Neuronal stem cell (in vitro differentiated cells): ENCODE results near the gene TDRD1.
A peak's percentile ranks its signal among the peaks of the same experiment; 100 is the strongest.

Experiments
- DNase-seq: peaks from one replicate; pipeline ENCODE4 v3.0.0-alpha.2; 2013; ENCODE audit warnings: low spot score
- H2AFZ ChIP-seq: one replicate; pipeline ENCODE4 v1.6.1; 2013; ENCODE audit warnings: mild to moderate bottlenecking, low read length, inconsistent platforms
- H2AK5ac ChIP-seq: 2 replicates; pipeline ENCODE4 v1.6.1; 2013; ENCODE audit warnings: low read depth, mild to moderate bottlenecking, inconsistent platforms, low read length, moderate library complexity, mixed read lengths
- H2BK120ac ChIP-seq: 2 replicates; pipeline ENCODE4 v1.6.1; 2013; ENCODE audit warnings: low read depth, mild to moderate bottlenecking, inconsistent platforms, low read length, moderate library complexity, mixed read lengths
- H2BK12ac ChIP-seq: one replicate; pipeline ENCODE4 v1.6.1; 2013; ENCODE audit warnings: low read length, inconsistent platforms
- H2BK15ac ChIP-seq: 2 replicates; pipeline ENCODE4 v1.6.1; 2013; ENCODE audit warnings: mild to moderate bottlenecking, low read length, inconsistent platforms, mixed read lengths
- H2BK5ac ChIP-seq: one replicate; pipeline ENCODE4 v1.6.1; 2013; ENCODE audit warnings: inconsistent platforms, mild to moderate bottlenecking, low read length, moderate library complexity
- H3K14ac ChIP-seq: one replicate; pipeline ENCODE4 v1.6.1; 2013; ENCODE audit warnings: low read length, inconsistent platforms
- H3K18ac ChIP-seq: 2 replicates; pipeline ENCODE4 v1.6.1; 2013; ENCODE audit warnings: low read length, inconsistent platforms
- H3K23ac ChIP-seq: 2 replicates; pipeline ENCODE4 v1.6.1; 2013; ENCODE audit warnings: low read depth, mild to moderate bottlenecking, mixed read lengths, low read length, inconsistent platforms; ENCODE audit not compliant: poor library complexity
- H3K27ac ChIP-seq: replicated peaks from 3 replicates; pipeline ENCODE4 v1.5.1; 2013; ENCODE audit warnings: low read length, inconsistent platforms
- H3K27me3 ChIP-seq, 3 experiments: 2 replicates each; pipeline ENCODE4 v1.6.1; 2013; ENCODE audit warnings: low read length in 3 of 3, mild to moderate bottlenecking in 2 of 3, inconsistent platforms in 1 of 3, low read depth in 1 of 3, mixed read lengths in 1 of 3, moderate library complexity in 1 of 3; ENCODE audit not compliant: control insufficient read depth in 3 of 3, insufficient read depth in 3 of 3
- H3K36me3 ChIP-seq, 2 donors: replicated peaks in 1 of 2; 2 replicates each; pipeline ENCODE4 v1.6.1; 2013; ENCODE audit warnings: low read length in 2 of 2; ENCODE audit not compliant: control insufficient read depth in 2 of 2, insufficient read depth in 2 of 2
- H3K4ac ChIP-seq: 2 replicates; pipeline ENCODE4 v1.6.1; 2013; ENCODE audit warnings: inconsistent platforms, mild to moderate bottlenecking, low read length, moderate library complexity
- H3K4me1 ChIP-seq, 2 donors: 1 replicate in 1 of 2; 2 replicates in 1 of 2; pipeline ENCODE4 v1.6.1; 2013; ENCODE audit warnings: low read length in 2 of 2, low read depth in 1 of 2; ENCODE audit not compliant: control insufficient read depth in 2 of 2, insufficient read depth in 1 of 2
- H3K4me2 ChIP-seq: one replicate; pipeline ENCODE4 v1.6.1; 2013; ENCODE audit warnings: mild to moderate bottlenecking, low read length, inconsistent platforms; ENCODE audit not compliant: insufficient read depth, poor library complexity, severe bottlenecking
- H3K4me3 ChIP-seq, 2 donors: 2 replicates each; pipeline ENCODE4 v1.5.1; 2013; ENCODE audit warnings: low read length in 2 of 2, mild to moderate bottlenecking in 2 of 2, inconsistent platforms in 1 of 2, moderate library complexity in 1 of 2
- H3K79me1 ChIP-seq: one replicate; pipeline ENCODE4 v1.6.1; 2013; ENCODE audit warnings: low read depth, mild to moderate bottlenecking, inconsistent platforms, low read length, moderate library complexity
- H3K9ac ChIP-seq: one replicate; pipeline ENCODE4 v1.6.1; 2013; ENCODE audit warnings: mild to moderate bottlenecking, low read depth, low read length, inconsistent platforms; ENCODE audit not compliant: poor library complexity
- H3K9me3 ChIP-seq, 2 donors: replicated peaks in 1 of 2; 2 replicates each; pipeline versions ENCODE3 to v1.6.1; 2013; ENCODE audit warnings: low read length in 2 of 2, mild to moderate bottlenecking in 2 of 2, inconsistent platforms in 1 of 2, low read depth in 1 of 2, mixed read lengths in 1 of 2, moderate library complexity in 1 of 2; ENCODE audit not compliant: control insufficient read depth in 2 of 2, insufficient read depth in 1 of 2
- H4K8ac ChIP-seq: one replicate; pipeline ENCODE4 v1.6.1; 2013; ENCODE audit warnings: low read depth, mild to moderate bottlenecking, inconsistent platforms, low read length, moderate library complexity
- H4K91ac ChIP-seq: one replicate; pipeline ENCODE4 v1.6.1; 2013; ENCODE audit warnings: low read length, low read depth, mild to moderate bottlenecking, inconsistent platforms; ENCODE audit not compliant: poor library complexity
- WGBS, 2 donors: extraction: QIAGEN DNeasy Blood & Tissue Kit; methylation state at CpG; one replicate each; pipeline ENCODE4 v1.1.7; 2013; ENCODE audit warnings: missing lambda C conversion rate in 2 of 2, mixed read lengths in 1 of 2; ENCODE audit not compliant: insufficient read length in 2 of 2, insufficient replicate concordance in 1 of 2; ENCODE audit errors: extremely low coverage in 2 of 2; 5-methylcytosine and 5-hydroxymethylcytosine counted together

Gene TDRD1

DNA sequence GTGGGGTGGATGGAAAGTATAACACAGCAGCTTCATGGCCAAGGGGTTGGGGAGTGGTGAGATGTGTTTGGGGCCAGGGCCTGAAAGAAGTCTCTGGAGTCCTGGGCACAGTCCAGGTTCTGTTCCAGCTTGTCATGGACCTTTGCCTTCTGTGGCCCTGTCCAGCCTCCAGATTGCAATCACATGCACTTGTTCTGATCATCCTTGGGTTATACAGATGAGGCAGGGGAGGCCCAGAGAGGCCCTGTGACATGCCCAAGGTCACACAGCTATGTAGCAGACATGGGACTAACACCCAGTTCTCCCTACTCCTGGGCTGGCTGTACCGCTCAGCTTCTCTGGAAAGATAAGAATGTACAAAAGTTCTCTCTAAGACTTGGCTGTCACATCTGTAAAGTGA is 71.6 kb downstream of the TDRD1 start:
- Histone ChIP-seq H2BK15ac (no peak overlapping the region), H3K23ac (no peak overlapping the region), H3K4me3 (no peak overlapping the region), H3K9ac (no peak overlapping the region), H4K8ac (no peak overlapping the region), H2BK120ac (no peak overlapping the region), H3K4me2 (no peak overlapping the region), H2BK12ac (no peak overlapping the region), H2BK5ac (peak overlapping the region; percentile 16), H3K9me3 (peaks cover 0 to 1% of the 10 kb centered on the region in 2 donors), H4K91ac (no peak overlapping the region), H3K14ac (no peak overlapping the region), H3K79me1 (no peaks in the 10 kb centered on the region), H2AK5ac (no peak overlapping the region), H3K27me3 (peaks cover 0 to 10% (median 0%) of the 10 kb centered on the region in 3 experiments), H3K36me3 (no peaks in the 10 kb centered on the region), H2AFZ (no peak overlapping the region), H3K4ac (no peak overlapping the region), H3K27ac (no peak overlapping the region), H3K4me1 (no peaks in the 10 kb centered on the region), H3K18ac (peak overlapping the region; percentile 21)
- no peak for DNase-seq
- no CpG with 5 or more reads among the region's 1 CpG for WGBS, 2 donors

DNA sequence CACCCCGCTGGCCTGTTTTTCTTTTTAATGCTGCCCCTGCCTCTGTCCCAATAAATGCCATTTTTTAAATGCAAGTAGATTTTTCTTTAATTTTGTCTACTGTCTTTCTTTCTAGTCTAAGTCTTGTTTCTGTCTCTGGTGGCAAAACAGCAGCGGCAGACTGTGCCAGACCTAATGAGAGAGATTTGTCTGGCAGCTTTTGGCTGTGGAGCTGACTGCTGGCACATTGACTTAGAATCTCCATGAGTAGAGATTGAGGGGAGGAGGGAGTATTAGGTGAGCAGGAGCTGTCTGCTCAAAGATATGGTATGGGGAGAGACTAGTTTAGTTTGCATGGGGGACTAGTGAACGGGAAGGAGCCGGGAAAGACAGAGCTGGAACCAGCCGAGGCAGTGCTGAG is 72.9 kb downstream of the TDRD1 start:
- H3K4me1 ChIP-seq, result no peaks in the 10 kb centered on the region
- no peak overlapping the region for H2BK15ac ChIP-seq
- H4K91ac ChIP-seq, result no peak overlapping the region
- no peak overlapping the region for H3K14ac ChIP-seq
- no peak overlapping the region for H3K4me2 ChIP-seq
- H3K18ac ChIP-seq, result no peak overlapping the region
- no peaks in the 10 kb centered on the region for H3K79me1 ChIP-seq
- no peak overlapping the region for H3K9ac ChIP-seq
- H3K23ac ChIP-seq, result no peak overlapping the region
- WGBS, 2 donors, result no CpG with 5 or more reads among the region's 5 CpGs
- no peak overlapping the region for H2BK5ac ChIP-seq
- H3K4ac ChIP-seq, result no peak overlapping the region
- no peak overlapping the region for H2AFZ ChIP-seq
- DNase-seq, result no peak
- no peak overlapping the region for H3K4me3 ChIP-seq
- peaks cover 0 to 5% (median 0%) of the 10 kb centered on the region in 3 experiments for H3K27me3 ChIP-seq
- H4K8ac ChIP-seq, result no peak overlapping the region
- H3K36me3 ChIP-seq, result no peaks in the 10 kb centered on the region
- no peak overlapping the region for H2AK5ac ChIP-seq
- H2BK12ac ChIP-seq, result no peak overlapping the region
- H3K9me3 ChIP-seq, result peaks cover 0 to 1% of the 10 kb centered on the region in 2 donors
- no peak overlapping the region for H3K27ac ChIP-seq
- no peak overlapping the region for H2BK120ac ChIP-seq

DNA sequence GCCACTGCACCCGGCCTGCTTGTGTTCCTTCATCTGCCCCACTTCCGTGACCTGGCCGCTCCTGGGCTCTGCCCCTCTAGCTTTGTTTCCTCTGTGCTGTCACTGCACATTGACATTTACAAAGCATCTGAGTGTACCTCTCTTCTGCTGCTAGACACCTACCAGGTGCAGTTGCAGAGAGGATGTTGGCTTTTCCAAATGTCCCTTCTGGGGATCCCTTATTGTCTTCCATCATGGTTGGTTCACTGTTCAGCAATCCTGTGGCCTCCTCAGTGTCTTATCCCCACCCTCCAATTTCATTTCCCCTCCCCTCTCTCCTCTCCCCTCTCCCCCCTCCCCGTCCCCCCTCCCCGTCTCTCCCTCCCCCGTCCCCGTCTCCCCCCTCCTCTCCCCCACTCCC is 73.7 kb downstream of the TDRD1 start:
- H3K4me3 ChIP-seq, result no peak overlapping the region

GRCh38 chr10:114255227-114255626 is 76.1 kb downstream of the TDRD1 start:
- H3K9me3 ChIP-seq, result peaks cover 0 to 1% of the 10 kb centered on the region in 2 donors
- H3K4me2 ChIP-seq, result no peak overlapping the region
- H3K9ac ChIP-seq, result no peak overlapping the region
- H3K23ac ChIP-seq, result no peak overlapping the region
- no peak overlapping the region for H2BK12ac ChIP-seq
- H2BK120ac ChIP-seq, result no peak overlapping the region
- H2AFZ ChIP-seq, result no peak overlapping the region
- H3K79me1 ChIP-seq, result no peaks in the 10 kb centered on the region
- WGBS, 2 donors, result no CpG with 5 or more reads among the region's 1 CpG
- no peak overlapping the region for H3K18ac ChIP-seq
- no peak overlapping the region for H2AK5ac ChIP-seq
- H4K91ac ChIP-seq, result no peak overlapping the region
- no peak overlapping the region for H3K4ac ChIP-seq
- H3K36me3 ChIP-seq, result no peaks in the 10 kb centered on the region
- H2BK15ac ChIP-seq, result no peak overlapping the region
- no peak overlapping the region for H3K27ac ChIP-seq
- H3K27me3 ChIP-seq, result peaks cover 0 to 5% (median 0%) of the 10 kb centered on the region in 3 experiments
- H3K14ac ChIP-seq, result no peak overlapping the region
- H3K4me1 ChIP-seq, result peaks cover 0 to 2% of the 10 kb centered on the region in 2 donors
- no peak overlapping the region for H4K8ac ChIP-seq
- no peak overlapping the region for H3K4me3 ChIP-seq
- no peak overlapping the region for H2BK5ac ChIP-seq
- no peak for DNase-seq

More for the DNA sequence above, 73.7 kb downstream of the TDRD1 start:
- H3K27ac ChIP-seq, result no peak overlapping the region
- H3K23ac ChIP-seq, result no peak overlapping the region
- no peak overlapping the region for H3K4me2 ChIP-seq
- H2AK5ac ChIP-seq, result no peak overlapping the region
- no peak overlapping the region for H2BK12ac ChIP-seq
- H2BK5ac ChIP-seq, result no peak overlapping the region
- H2AFZ ChIP-seq, result no peak overlapping the region
- no peak overlapping the region for H2BK120ac ChIP-seq
- no peak for DNase-seq
- no peak overlapping the region for H3K4ac ChIP-seq
- H3K14ac ChIP-seq, result no peak overlapping the region
- H3K27me3 ChIP-seq, result peaks cover 0 to 5% (median 0%) of the 10 kb centered on the region in 3 experiments
- H3K9me3 ChIP-seq, result peaks cover 0 to 1% of the 10 kb centered on the region in 2 donors
- no peaks in the 10 kb centered on the region for H3K79me1 ChIP-seq
- no peaks in the 10 kb centered on the region for H3K36me3 ChIP-seq
- H4K91ac ChIP-seq, result no peak overlapping the region
- H3K4me1 ChIP-seq, result peaks cover 0 to under 1% of the 10 kb centered on the region in 2 donors
- H4K8ac ChIP-seq, result no peak overlapping the region
- H3K9ac ChIP-seq, result no peak overlapping the region
- H2BK15ac ChIP-seq, result no peak overlapping the region
- no peak overlapping the region for H3K18ac ChIP-seq
- no CpG with 5 or more reads among the region's 7 CpGs for WGBS, 2 donors
